H4 (cell line): ENCODE results near the gene CAMKK2. TPM values are rescaled to one million over a fixed set of nuclear protein-coding genes. Genes with fewer than 3 reads are reported as not detected.
"Not testable (repeated sequence)": the region's sequence is repeated elsewhere in the genome, so short reads cannot be mapped to it uniquely, and the experiment has no call there.

Source experiments
- DNase-seq: peaks from one replicate; pipeline ENCODE4 v3.0.0-alpha.2; 2015; ENCODE audit warnings: low spot score
- total RNA-seq: library from RNA; depleted of rRNA; stranded (reverse); fragments of >200 nt; shearing (Covaris generic); gene quantifications from 2 replicates; pipeline ENCODE4 v1.2.3, GENCODE V29; 2014

CAMKK2 gene
- total RNA-seq, 1 experiment from 2014 or later, result 4.1 TPM

DNA sequence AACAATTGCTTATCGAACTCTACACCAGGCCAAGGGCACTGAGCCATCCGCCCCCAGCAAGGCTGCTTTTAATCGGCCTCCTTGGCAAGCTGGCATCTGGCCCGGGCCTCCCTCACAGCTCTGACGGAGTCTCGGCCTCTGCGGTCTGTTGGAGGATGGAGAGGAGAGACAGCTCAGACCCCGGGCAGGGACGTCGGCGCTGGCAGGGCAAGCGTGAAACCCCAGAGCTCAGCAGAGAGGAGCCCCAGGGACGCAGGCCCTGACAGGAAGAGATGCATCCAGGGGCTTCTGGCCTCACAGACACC lies 17.5 kb downstream of the CAMKK2 start:
- DNase-seq, result no peak

DNA sequence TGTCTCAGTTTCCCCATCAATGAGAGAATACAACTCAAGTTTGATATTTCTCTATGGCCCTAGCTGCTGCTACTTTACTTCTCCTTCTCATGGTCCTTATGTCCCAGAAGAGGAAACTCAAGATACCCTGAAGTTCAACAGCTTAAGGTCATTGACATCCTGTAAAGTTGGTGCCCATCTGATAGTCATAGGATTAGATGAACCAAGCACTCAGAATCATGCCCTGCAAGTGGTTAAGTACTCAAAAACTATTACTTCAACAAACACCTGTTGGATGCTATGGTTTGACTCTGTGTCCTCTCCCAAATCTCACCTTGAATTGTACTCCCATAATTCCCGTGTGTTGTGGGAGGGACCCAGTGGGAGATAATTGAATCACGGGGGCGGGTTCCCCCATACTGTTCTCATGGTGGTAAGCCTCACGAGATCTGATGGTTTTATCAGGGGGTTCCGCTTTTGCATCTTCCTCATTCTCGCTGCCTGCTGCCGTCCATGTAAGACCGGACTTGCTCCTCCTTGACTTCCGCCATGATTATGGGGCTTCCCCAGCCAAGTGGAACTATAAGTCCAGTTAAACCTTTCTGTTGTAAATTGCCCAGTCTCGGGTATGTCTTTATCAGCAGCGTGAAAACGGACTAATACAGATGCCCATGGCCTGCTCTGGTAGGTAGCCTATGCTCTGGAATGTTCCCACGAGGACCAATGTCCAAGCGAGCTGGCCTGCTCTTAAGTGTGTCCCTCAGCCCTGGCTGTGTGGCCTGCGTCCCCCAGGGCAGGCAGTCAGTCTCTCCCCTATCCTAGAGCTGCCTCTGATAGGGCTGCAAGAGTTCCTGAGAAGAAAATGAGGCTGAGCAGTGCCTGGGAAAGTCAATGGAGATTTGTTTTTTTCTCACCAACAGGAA lies 18.1 kb downstream of the CAMKK2 start:
- no peak for DNase-seq

DNA sequence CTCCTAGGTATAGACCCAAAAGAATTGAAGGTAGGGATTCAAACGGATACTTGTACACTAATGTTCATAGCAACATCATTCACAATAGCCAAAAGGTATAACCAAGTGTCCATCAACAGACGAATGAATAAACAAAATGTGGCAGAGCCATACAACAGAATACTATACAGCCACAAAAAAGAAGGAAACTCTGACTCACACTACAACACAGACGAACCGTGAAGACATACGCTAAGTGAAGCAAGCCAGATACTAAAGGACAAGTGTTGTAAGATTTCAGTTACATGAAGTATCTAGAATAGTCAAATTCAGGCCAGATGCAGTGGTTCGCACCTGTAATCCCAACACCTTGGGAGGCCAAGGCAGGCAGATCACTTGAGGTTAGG lies 19.1 kb downstream of the CAMKK2 start:
- DNase-seq, result no peak

- DNase-seq, result no peak
Observed at GRCh38 chr12:121274036-121274763, 22.3 kb downstream of the CAMKK2 start.

- DNase-seq, result no peak
Observed at GRCh38 chr12:121273364-121273896, 23.1 kb downstream of the CAMKK2 start.

GRCh38 chr12:121267822-121268221 lies 28.7 kb downstream of the CAMKK2 start:
- no peak for DNase-seq

GRCh38 chr12:121264951-121265515 lies 31.5 kb downstream of the CAMKK2 start:
- DNase-seq, result no peak

- DNase-seq, result no peak
Observed at GRCh38 chr12:121264135-121264534, 32.4 kb downstream of the CAMKK2 start.

- no peak for DNase-seq
Observed at GRCh38 chr12:121263206-121263935, 33.1 kb downstream of the CAMKK2 start.

GRCh38 chr12:121261398-121261797 lies 35.1 kb downstream of the CAMKK2 start:
- DNase-seq, result no peak

GRCh38 chr12:121260091-121260490 lies 36.4 kb downstream of the CAMKK2 start:
- no peak for DNase-seq

DNA sequence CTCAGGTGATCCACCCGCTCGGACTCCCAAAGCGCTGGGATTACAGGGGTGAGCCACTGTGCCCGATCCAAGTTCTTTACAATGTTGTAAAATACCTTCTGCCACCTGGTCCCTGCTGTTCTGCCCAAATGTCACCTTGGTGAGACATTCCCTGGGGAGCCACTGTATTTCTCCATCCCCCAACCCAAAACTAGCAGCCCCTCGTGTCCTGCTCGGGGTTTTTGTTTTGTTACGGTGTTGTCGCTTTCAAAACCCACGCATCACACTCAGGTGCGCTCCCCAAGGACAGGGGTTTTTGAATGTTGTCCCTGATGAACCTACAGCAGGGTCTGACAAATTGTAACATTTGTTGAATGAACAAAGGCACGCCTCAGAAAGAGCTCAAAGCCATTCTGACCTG lies 37.4 kb downstream of the CAMKK2 start:
- DNase-seq, result no peak

GRCh38 chr12:121257704-121258449 lies 38.6 kb downstream of the CAMKK2 start:
- DNase-seq, result not testable (repeated sequence)

GRCh38 chr12:121255433-121255832 lies 41.1 kb downstream of the CAMKK2 start:
- no peak for DNase-seq

GRCh38 chr12:121253638-121254335 lies 42.7 kb downstream of the CAMKK2 start:
- DNase-seq, result no peak

GRCh38 chr12:121252712-121253345 lies 43.7 kb downstream of the CAMKK2 start:
- DNase-seq, result no peak

DNA sequence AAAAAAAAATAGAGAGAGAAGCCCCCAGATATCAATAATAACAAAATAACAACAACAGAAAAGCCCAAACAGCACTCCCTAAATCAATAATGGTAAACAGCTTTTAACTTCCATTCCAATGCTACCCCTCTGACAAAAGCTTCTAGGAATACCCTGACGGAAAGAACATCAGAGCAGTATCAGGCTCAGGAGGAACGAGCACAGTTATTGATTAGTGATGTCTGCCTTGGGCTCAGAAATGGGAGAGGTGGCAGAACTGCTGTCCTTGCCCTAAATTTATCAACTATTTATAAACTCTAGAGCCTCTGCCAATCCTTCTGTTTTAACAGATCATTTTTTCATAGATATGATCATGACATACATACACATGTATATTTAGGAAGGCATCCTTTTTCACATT lies 44.7 kb downstream of the CAMKK2 start:
- no peak for DNase-seq

DNA sequence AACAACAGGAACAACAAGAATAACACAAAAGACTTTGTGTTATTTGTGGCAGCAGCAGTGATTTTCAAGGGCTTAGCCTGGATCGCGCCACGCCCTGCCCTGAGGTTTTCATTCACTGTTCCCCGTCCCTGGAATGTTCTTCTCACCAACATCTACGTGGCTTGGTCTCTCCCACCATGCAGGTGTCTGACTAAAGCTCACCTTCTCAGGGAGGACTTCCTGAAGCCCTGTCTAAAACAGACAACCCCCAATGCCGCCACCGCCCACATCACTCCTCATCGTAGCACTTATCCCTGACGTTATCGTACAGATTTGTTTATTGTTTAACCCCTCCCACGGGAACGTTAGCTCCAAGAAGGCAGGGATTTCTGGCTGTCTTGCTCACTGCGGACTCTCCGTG lies 46.1 kb downstream of the CAMKK2 start:
- DNase-seq, result no peak

GRCh38 chr12:121248622-121249021 lies 47.9 kb downstream of the CAMKK2 start:
- DNase-seq, result no peak
